Fibroblast of lung (primary cell): Measurements from ENCODE around the gene NHLRC2.

ENCODE experiments used
- EZH2 ChIP-seq: IDR thresholded peaks from 2 replicates; pipeline ENCODE4 v1.5.1; 2012; ENCODE audit warnings: low read length, control low read depth, mild to moderate bottlenecking; ENCODE audit errors: missing control alignments
- TF ChIP-seq, protein P1 (sequence below), 2 donors: IDR thresholded peaks in 1 of 2; conservative IDR thresholded peaks in 1 of 2; 1 replicate in 1 of 2; 2 replicates in 1 of 2; pipeline ENCODE4 v1.5.1; 2011 to 2012; ENCODE audit warnings: low read length in 2 of 2, control low read depth in 1 of 2, inconsistent platforms in 1 of 2, low read depth in 1 of 2, mild to moderate bottlenecking in 1 of 2

DNA sequence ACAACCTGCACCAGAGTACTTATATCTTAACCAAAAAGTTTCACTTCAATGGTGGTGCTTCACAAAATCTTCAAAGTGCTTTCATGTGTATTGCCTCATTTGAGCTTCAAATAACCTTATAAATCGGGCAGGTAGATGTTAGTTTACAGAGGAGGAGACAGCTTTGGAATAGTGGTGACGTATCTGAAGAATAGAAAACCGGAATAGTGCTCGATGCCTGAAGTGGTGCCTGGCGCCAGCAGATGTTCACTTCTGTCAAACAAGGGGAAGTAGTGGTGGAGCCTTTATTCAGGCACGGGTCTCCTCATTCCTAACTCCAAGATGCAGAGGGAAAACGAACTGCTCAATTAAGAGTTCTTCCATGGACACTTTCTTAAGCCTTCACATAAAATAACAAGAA lies 58.1 kb downstream of the NHLRC2 start:
- TF ChIP-seq, protein P1, sequence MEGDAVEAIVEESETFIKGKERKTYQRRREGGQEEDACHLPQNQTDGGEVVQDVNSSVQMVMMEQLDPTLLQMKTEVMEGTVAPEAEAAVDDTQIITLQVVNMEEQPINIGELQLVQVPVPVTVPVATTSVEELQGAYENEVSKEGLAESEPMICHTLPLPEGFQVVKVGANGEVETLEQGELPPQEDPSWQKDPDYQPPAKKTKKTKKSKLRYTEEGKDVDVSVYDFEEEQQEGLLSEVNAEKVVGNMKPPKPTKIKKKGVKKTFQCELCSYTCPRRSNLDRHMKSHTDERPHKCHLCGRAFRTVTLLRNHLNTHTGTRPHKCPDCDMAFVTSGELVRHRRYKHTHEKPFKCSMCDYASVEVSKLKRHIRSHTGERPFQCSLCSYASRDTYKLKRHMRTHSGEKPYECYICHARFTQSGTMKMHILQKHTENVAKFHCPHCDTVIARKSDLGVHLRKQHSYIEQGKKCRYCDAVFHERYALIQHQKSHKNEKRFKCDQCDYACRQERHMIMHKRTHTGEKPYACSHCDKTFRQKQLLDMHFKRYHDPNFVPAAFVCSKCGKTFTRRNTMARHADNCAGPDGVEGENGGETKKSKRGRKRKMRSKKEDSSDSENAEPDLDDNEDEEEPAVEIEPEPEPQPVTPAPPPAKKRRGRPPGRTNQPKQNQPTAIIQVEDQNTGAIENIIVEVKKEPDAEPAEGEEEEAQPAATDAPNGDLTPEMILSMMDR (conservative IDR thresholded peaks at IDR 0.05 in 1 of 2, IDR thresholded peaks at IDR 0.05 in 1 of 2; ENCODE audit: low read depth in 1 of 2, low read length in 2 of 2): no peak
- TF ChIP-seq EZH2: no peak
